COLO668 (cell line): ENCODE results near the gene USP22.
"Not testable (repeated sequence)": the region's sequence is repeated elsewhere in the genome, so short reads cannot be mapped to it uniquely, and the experiment has no call there.

Experiments used
- DNase-seq: peaks from one replicate; lab custom pipeline; 2025; ENCODE audit not compliant: unreplicated experiment; lab: John Stamatoyannopoulos, UW

Gene USP22

DNA sequence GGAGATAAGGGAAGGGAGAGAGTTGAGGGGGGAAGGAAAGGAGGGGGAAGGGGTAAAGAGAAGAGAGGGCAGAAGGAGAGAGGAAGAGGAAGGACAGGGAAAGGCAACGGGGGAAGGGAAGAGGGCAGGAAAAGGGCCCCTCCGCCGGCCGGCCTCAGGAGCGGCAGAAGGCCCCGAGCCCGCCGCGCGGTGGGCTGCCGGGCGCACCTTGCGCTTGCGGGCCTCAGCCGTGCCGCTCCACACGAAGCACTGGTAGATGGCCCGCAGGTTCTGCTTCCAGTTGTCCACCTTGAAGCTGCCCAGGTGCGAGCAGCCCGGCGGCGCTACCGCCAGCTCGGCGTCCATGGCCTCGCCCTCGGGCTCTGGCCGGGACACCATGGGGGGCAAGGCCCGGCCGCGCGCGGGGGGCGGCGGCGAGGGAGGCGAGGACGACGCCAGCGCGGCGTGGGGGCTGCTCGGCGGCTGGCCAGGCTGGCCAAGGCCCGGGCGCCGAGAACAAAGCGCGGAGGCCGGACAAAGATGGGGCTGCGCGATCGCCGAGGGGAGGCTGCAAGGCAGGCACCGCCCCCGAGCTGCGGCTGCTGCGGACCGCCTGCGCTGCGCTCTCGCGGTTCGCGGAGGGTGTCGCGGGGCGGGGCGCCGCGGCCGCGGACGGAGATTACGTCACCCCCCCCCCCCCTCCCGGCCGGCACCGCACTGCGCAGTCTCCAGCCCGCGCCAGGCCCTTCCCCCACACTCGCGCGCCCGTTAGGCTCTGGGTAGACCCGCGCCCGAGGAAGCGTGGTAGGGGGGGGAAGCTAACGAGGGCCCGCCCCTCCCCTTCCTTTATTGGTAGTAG lies at the start of gene USP22:
TSS of gene USP22 (minus strand) at position 554 of the 838 bp plus-strand sequence. CDS start at position 378, 176 bp downstream.
- peak; percentile 99 for DNase-seq

- DNase-seq = no peak
Observed at GRCh38 chr17:21090902-21091618, 48.2 kb upstream of the USP22 start.

DNA sequence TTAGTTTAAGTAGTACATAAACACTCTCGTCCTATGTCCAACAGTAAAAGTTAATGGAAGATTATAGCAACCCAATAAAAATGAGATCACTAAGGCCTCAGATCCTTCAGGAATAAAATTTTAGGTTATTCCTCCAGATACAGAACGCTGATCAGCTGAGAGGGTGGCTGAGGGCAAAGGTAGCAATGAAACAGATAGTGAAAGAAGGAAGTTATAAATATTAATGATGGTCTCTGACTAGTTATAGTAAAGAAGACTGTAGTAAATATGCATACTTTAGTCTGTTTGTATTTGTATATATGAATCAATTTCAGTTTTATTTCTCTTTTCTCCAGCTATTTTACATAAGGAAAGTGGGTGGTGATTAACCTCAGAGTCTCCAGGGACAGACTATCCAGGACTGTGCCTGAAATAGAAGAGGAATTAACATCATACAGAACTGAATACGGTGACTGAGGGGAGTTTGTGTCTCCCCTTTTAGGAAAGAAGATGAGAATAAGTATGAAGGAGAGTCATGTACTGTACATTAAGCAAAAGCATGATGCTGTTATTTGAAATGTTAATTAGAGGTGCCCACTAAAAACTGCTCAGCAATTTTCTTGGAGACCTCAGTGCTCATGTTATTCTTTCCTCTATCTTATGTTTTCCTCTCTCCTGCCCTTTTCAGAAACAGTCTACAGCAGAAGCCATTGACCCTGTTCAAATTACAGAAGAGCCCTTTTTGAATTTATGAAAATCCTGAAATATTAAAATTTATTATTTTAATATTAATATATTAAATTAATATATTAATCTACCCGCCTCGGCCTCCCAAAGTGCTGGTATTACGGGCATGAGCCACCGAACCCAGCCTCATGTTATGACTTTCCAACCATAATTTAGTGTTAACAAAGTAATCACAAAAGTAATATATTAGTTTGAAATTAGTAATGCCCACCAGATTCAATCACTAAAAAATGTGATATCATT lies 47.4 kb upstream of the USP22 start:
- DNase-seq = no peak

GRCh38 chr17:21089145-21089544 lies 46.3 kb upstream of the USP22 start:
- DNase-seq = no peak

DNA sequence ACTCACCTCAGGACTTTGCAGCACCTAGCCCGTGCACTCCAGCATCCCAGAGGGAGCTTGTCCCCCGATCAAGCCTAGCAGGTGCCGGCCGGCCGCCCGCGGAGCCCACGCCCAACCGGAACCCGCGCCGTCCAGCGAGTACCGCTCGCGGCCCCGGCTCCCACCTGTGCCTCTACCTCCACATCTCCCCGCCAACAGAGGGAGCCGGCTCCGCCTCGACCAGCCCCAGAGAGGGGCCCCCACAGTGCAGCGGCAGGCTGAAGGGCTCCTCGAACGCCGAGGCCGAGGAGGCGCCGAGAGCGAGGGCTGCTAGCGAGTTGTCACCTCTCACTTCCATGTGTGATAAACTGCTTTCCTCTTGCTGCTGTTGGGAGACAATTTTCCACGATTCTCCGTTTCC lies 42.9 kb upstream of the USP22 start:
- no peak for DNase-seq

- not testable (repeated sequence) for DNase-seq
Observed at GRCh38 chr17:21085280-21085679, 42.5 kb upstream of the USP22 start.

DNA sequence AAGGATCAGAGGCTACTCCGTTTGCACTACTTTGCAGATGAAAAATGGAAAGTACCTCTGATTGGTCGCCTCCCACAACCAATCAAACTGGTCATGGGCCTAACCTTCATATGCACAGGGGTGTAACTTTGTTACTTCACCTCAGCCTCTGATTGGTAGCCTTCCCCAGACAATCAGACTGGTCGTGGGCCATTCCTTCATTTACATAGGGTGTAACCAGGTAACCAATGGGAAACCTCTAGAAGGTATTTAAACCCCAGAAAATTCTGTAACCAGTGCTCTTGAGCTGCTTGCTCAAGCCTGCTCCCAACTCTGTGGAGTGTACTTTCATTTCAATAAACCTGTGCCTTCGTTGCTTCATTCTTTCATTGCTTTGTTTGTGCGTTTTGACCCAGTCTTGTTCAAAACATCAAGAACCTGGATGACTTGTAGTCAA lies 39.2 kb upstream of the USP22 start:
- DNase-seq = no peak

DNA sequence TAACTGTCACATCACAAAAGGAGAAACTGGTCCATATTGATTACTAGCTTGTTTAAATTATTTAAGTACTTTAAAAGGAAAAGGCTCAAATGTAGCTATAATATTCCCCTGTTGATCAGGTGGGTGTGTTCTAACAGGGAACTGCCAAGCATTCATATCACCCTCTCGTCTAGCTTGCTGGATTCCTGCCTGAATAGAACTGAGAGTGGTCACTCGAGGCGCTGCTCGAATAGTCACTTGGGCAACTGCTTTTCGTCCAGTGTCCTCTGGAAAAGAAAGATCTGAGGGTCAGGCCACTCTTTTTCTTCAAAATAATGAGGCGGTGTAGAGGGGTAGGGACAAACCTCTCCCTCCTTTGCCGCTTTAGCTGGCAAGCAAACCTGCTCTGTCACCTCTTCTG lies 36.4 kb upstream of the USP22 start:
- no peak for DNase-seq

- DNase-seq = no peak
Observed at GRCh38 chr17:21078016-21078780, 35.4 kb upstream of the USP22 start.

DNA sequence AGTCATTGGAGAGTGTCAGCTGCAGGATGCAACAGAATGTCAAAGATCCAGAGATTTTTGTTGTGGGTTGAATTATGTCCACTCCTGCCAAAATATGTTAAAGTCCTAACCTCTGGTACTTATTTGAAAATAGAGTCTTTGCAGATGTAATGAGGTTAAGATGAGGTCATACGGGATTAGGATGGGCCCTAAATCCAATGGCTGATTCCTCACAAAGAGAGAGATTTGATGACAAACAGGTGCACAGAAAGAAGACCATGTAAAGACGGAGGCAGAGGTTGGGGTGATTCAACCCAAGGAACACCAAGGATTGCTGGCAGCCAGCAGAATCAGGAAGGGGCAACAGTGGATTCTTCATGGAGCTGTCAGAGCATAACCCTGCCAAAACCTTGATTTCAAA lies 34.5 kb upstream of the USP22 start:
- DNase-seq = no peak

DNA sequence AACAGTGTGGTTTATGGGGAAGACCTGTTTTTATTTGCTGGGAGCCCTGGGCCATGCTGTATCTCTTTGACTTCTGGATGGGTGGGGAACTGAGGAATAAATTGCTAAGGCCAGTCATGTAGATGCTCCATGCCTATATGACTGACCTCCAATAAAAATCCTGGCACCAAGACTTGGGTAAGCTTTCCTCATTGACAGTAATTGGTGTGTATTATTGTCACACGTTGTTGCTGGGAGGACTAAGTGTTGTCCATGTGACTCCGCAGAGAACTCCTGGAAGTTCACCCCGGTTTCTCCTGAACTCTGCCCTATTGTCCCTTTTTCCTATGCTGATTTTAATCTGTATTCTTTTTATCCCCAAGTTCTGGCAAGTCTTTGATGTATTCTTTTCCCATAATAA lies 33.4 kb upstream of the USP22 start:
- no peak for DNase-seq

GRCh38 chr17:21075739-21076085 lies 32.9 kb upstream of the USP22 start:
- DNase-seq = no peak

- no peak for DNase-seq
Observed at GRCh38 chr17:21072745-21073197, 30.0 kb upstream of the USP22 start.

- DNase-seq = no peak
Observed at GRCh38 chr17:21066394-21066793, 23.6 kb upstream of the USP22 start.

- no peak for DNase-seq
Observed at GRCh38 chr17:21061971-21062526, 19.2 kb upstream of the USP22 start.

DNA sequence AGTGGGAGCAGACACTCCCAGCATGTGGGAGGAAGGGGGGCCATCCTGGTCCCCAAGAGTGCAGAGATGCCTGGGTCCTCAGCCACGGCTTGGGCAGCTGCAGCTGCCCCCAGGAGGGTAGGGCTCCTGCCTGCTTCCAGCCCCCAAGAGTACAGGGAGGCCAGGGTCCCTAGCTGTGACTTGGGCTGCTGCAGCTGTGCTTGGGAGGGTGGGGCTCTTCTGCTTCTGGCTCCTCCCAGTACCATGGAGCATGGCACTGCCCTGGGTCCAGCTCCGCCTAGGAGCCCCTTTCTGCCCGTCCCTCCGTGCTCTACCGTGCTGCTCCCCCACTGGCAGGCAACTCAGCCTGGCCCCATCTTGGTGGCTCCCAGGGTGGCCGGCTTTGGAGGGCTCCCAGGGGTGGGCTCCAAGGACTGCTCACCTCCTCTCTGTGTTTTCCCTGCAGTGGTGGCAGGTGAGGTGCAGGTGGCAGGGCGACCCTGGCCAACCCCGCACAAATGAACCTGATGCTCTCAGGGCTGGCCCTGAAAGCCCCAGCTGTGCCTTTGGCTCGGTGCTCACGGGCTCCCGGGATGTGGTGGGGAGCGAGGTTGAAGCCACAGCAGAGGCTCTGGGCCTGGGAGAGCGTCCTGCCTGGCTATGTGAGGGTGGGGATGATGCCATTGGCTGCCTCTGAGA lies 18.5 kb upstream of the USP22 start:
- no peak for DNase-seq

GRCh38 chr17:21059761-21060160 lies 16.9 kb upstream of the USP22 start:
- DNase-seq = no peak

DNA sequence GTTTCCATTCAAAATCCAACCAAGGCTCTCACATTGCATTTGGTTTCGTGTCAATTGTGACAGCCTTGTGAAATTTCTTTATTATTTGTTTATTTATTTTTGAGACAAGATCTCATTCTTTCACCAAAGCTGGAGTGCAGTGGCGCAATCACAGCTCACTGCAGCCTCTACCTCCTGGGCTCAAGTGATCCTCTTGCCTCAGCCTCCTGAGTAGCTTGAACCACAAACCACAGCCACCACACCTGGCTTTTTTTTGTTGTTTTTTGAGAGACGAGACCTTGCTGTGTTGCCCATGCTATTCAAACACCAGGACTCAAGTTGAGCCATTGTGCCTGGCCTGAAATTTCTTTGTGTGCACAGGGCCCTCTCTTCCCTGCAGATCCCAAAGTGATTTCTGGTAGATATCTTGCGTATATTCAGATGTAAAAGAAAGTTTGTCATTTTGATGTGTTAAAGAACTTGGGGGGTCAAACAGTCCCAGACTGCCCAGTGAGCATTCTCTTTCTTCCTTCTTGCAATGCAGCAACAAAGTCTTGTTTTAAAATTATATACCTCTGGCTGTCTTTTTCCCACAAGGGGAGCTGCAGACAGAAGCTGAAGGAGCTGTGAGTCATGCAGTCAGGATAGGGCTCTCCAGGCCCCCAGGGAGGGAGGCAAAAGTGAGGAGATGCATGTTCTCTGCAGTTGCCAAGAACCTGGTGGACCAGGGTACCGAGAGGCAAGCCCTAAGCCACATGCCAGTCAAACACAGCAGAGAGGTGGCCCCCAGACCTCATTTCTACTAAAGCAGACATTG lies 15.5 kb upstream of the USP22 start:
- DNase-seq = no peak

GRCh38 chr17:21053056-21053455 lies 10.2 kb upstream of the USP22 start:
- DNase-seq = not testable (repeated sequence)
